DOHH2 (cell line): ENCODE data around the gene ESRRA.

Source experiments
- CTCF ChIP-seq: fragments of 200-600 bp; sonication (generic); IDR thresholded peaks from one replicate; pipeline ENCODE4 v1.5.1; 2014; ENCODE audit warnings: antibody characterized with exemption, mild to moderate bottlenecking, low read depth, low read length; ENCODE audit not compliant: poor library complexity, severe bottlenecking
- EZH2phosphoT487 ChIP-seq: fragments of 200-600 bp; sonication (generic); IDR thresholded peaks from 2 replicates; pipeline ENCODE4 v1.6.1; 2017; ENCODE audit warnings: borderline replicate concordance, mild to moderate bottlenecking, antibody characterized with exemption, low read length, moderate library complexity, mixed read lengths

GRCh38 chr11:64284962-64285884 is 20.1 kb upstream of the ESRRA start, which contains the start of gene GPR137:
- TF ChIP-seq CTCF: no peak
- no peak for TF ChIP-seq EZH2phosphoT487
